Measurements from ENCODE around the gene DUSP22.
"Not testable (repeated sequence)": the region's sequence is repeated elsewhere in the genome, so short reads cannot be mapped to it uniquely, and the experiment has no call there.

Gene DUSP22

GRCh38 chr6:325161-325860, 33.0 kb downstream of the DUSP22 start:
- not testable (repeated sequence) for DNase-seq

GRCh38 chr6:326066-326465, 33.8 kb downstream of the DUSP22 start:
- DNase-seq, result not testable (repeated sequence)

GRCh38 chr6:326896-327537, 34.7 kb downstream of the DUSP22 start:
- DNase-seq, result no peak

- no peak for DNase-seq
These were observed 35.3 kb downstream of the DUSP22 start for GRCh38 chr6:327538-328116.

- DNase-seq, result no peak
These were observed 35.9 kb downstream of the DUSP22 start for GRCh38 chr6:328136-328670.

- no peak for DNase-seq
These were observed 36.6 kb downstream of the DUSP22 start for GRCh38 chr6:328924-329323.

- DNase-seq, result no peak
These were observed 37.8 kb downstream of the DUSP22 start for GRCh38 chr6:329888-330691.

GRCh38 chr6:330948-331347, 38.7 kb downstream of the DUSP22 start:
- DNase-seq, result no peak

- no peak for DNase-seq
These were observed 39.6 kb downstream of the DUSP22 start for GRCh38 chr6:331622-332521.

- DNase-seq, result no peak
These were observed 40.4 kb downstream of the DUSP22 start for GRCh38 chr6:332671-333070.

- no peak for DNase-seq
These were observed 41.2 kb downstream of the DUSP22 start for GRCh38 chr6:333379-334002.

- DNase-seq, result no peak
These were observed 42.5 kb downstream of the DUSP22 start for GRCh38 chr6:334536-335510.

GRCh38 chr6:335572-335971, 43.3 kb downstream of the DUSP22 start:
- DNase-seq, result no peak

GRCh38 chr6:336159-337114, 44.1 kb downstream of the DUSP22 start:
- no peak for DNase-seq

- no peak for DNase-seq
These were observed 45.6 kb downstream of the DUSP22 start for GRCh38 chr6:337805-338368.

- no peak for DNase-seq
These were observed 46.6 kb downstream of the DUSP22 start for GRCh38 chr6:338815-339262.

GRCh38 chr6:339480-339879, 47.2 kb downstream of the DUSP22 start:
- no peak for DNase-seq

- DNase-seq, result no peak
These were observed 48.1 kb downstream of the DUSP22 start for GRCh38 chr6:340186-340955.

Measured in stimulated activated naive CD4-positive, alpha-beta T cell (primary cell).